HepG2 (cell line): ENCODE results near the gene CALR. TPM values are rescaled to one million over a fixed set of nuclear protein-coding genes. Genes with fewer than 3 reads are reported as not detected.
A peak's percentile ranks its signal among the peaks of the same experiment; 100 is the strongest.

Experiments used
- ELF4 ChIP-seq: sonication (generic); formaldehyde crosslinking; IDR thresholded peaks from 2 replicates; pipeline ENCODE4 v1.5.0; 2020; ENCODE audit warnings: missing genetic modification reagents, mild to moderate bottlenecking, moderate library complexity, borderline replicate concordance
- FOXM1 ChIP-seq: sonication (generic); formaldehyde crosslinking; IDR thresholded peaks from 2 replicates; pipeline ENCODE4 v1.5.0; 2020; ENCODE audit warnings: missing genetic modification reagents
- FOXO4 ChIP-seq: sonication (generic); formaldehyde crosslinking; conservative IDR thresholded peaks from 2 replicates; pipeline ENCODE4 v1.8.1; 2023; ENCODE audit warnings: missing genetic modification reagents
- JDP2 ChIP-seq: sonication (generic); formaldehyde crosslinking; IDR thresholded peaks from 2 replicates; pipeline ENCODE4 v1.8.1; 2022; ENCODE audit warnings: missing genetic modification reagents, borderline replicate concordance
- NFE2L1 ChIP-seq: sonication (generic); formaldehyde crosslinking; IDR thresholded peaks from 2 replicates; pipeline ENCODE4 v1.4.0; 2020; ENCODE audit warnings: missing genetic modification reagents, mild to moderate bottlenecking, borderline replicate concordance
- NKX3-1 ChIP-seq: sonication (generic); formaldehyde crosslinking; IDR thresholded peaks from 2 replicates; pipeline ENCODE4 v1.5.0; 2020; ENCODE audit warnings: missing genetic modification reagents
- POLR2G ChIP-seq: fragments of 200-400 bp; formaldehyde crosslinking; IDR thresholded peaks from 2 replicates; pipeline ENCODE4 v1.6.1; 2018; ENCODE audit warnings: mild to moderate bottlenecking, low read depth, low read length, moderate library complexity
- SMAD9 ChIP-seq: sonication (generic); formaldehyde crosslinking; IDR thresholded peaks from 2 replicates; pipeline ENCODE4 v1.5.1; 2020; ENCODE audit warnings: mild to moderate bottlenecking, missing genetic modification reagents
- XRCC5 ChIP-seq: fragments of 200-400 bp; formaldehyde crosslinking; optimal IDR thresholded peaks from 2 replicates; pipeline ENCODE3; 2017; ENCODE audit warnings: mild to moderate bottlenecking, low read length
- ZBTB37 ChIP-seq: sonication (generic); formaldehyde crosslinking; IDR thresholded peaks from 2 replicates; pipeline ENCODE4 v1.4.0; 2020; ENCODE audit warnings: mild to moderate bottlenecking, missing genetic modification reagents
- ZBTB44 ChIP-seq: sonication (generic); formaldehyde crosslinking; IDR thresholded peaks from 2 replicates; pipeline ENCODE4 v1.4.0; 2020; ENCODE audit warnings: missing genetic modification reagents
- ZC3H4 ChIP-seq: sonication (generic); formaldehyde crosslinking; IDR thresholded peaks from 2 replicates; pipeline ENCODE4 v1.4.0; 2020; ENCODE audit warnings: missing genetic modification reagents, borderline replicate concordance
- ZFP41 ChIP-seq: sonication (generic); formaldehyde crosslinking; IDR thresholded peaks from 2 replicates; pipeline ENCODE4 v1.4.0; 2020; ENCODE audit warnings: mild to moderate bottlenecking, missing genetic modification reagents, borderline replicate concordance
- ZNF296 ChIP-seq: sonication (generic); formaldehyde crosslinking; conservative IDR thresholded peaks from 2 replicates; pipeline ENCODE4 v1.5.0; 2020; ENCODE audit warnings: mild to moderate bottlenecking, missing genetic modification reagents
- ZNF367 ChIP-seq: sonication (generic); formaldehyde crosslinking; IDR thresholded peaks from 2 replicates; pipeline ENCODE4 v1.4.0; 2020; ENCODE audit warnings: missing genetic modification reagents, borderline replicate concordance
- ZNF446 ChIP-seq: sonication (generic); formaldehyde crosslinking; IDR thresholded peaks from 2 replicates; pipeline ENCODE4 v1.5.0; 2020; ENCODE audit warnings: mild to moderate bottlenecking, missing genetic modification reagents
- ZNF547 ChIP-seq: sonication (generic); formaldehyde crosslinking; IDR thresholded peaks from 2 replicates; pipeline ENCODE4 v1.5.1; 2020; ENCODE audit warnings: mild to moderate bottlenecking, missing genetic modification reagents
- ZNF572 ChIP-seq: sonication (generic); formaldehyde crosslinking; IDR thresholded peaks from 2 replicates; pipeline ENCODE4 v1.5.1; 2020; ENCODE audit warnings: mild to moderate bottlenecking, missing genetic modification reagents
- ZNF605 ChIP-seq: sonication (generic); formaldehyde crosslinking; IDR thresholded peaks from 2 replicates; pipeline ENCODE4 v1.8.0; 2022; ENCODE audit warnings: mild to moderate bottlenecking, missing genetic modification reagents
- ZNF777 ChIP-seq: sonication (generic); formaldehyde crosslinking; IDR thresholded peaks from 2 replicates; pipeline ENCODE4 v1.4.0; 2020; ENCODE audit warnings: missing genetic modification reagents
- polyA plus RNA-seq, 8 experiments: library from polyadenylated mRNA; depleted of rRNA in 3 of 8; stranded (reverse) in 7 of 8; unstranded in 1 of 8; fragments of >200 nt; fragmentation: Illumina TruSeq in 4 of 8; extraction: Trizol in 4 of 8; gene quantifications; 2 replicates each; pipeline versions ENCODE4 v1.2.1 to v1.2.3, GENCODE V29; 2011 to 2016; ENCODE audit warnings: low read depth in 4 of 8, missing spikeins in 1 of 8, mixed read lengths in 1 of 8; ENCODE audit not compliant: insufficient read depth in 1 of 8
- total RNA-seq, 5 experiments: library from RNA; depleted of rRNA; stranded (reverse); fragments of >200 nt; fragmentation: Illumina TruSeq; extraction: Trizol; gene quantifications; 2 replicates each; pipeline ENCODE4 v1.2.3, GENCODE V29; 2016; ENCODE audit warnings: low read depth in 1 of 5
- TF ChIP-seq, protein P1 (sequence below): sonication (generic); formaldehyde crosslinking; IDR thresholded peaks from 2 replicates; pipeline ENCODE4 v1.5.0; 2020; ENCODE audit warnings: mild to moderate bottlenecking, missing genetic modification reagents
- TF ChIP-seq, protein P2 (sequence below): sonication (generic); formaldehyde crosslinking; IDR thresholded peaks from 2 replicates; pipeline ENCODE4 v1.5.1; 2020; ENCODE audit warnings: mild to moderate bottlenecking, missing genetic modification reagents, borderline replicate concordance

Gene CALR
- total and polyA plus RNA-seq, 2 of the 13 experiments (the other 11 are each of a cell fraction or from before 2014, with no cell fraction given), result 898 to 934 TPM

DNA sequence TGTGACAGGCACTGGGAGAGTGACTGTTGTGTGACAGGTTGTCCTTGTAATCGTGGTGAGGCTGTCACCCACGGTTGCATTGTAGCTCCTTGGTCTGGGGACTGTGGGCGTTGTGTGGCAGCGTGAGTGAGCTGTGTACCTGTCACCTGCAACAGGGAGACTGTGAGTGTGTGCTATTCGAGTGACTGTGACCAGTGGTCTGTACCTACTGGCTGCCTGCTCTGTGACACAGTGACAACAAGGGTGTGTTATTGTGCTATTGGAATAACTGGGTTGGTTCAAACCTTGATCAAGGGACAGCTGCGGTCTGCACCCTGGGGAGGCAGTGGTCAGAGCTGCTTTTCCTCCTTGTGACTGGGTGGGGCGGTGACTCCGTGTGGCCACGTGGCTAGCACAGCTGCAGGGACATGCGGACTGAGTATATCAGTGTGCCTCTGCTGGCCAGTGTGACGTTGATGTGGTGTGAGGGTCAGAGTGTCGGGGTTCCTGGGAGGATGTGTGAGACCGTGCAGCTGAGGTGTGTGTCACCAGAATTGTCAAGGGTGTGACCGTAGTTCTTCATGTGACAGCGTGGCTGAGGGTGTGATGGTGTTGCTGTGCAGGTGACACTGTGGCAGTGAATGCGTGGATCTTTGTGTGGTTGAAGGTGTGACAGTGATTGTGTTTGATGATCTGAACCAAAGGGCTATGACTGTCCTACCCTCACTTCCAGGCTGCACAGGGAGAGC is 46.8 kb downstream of the CALR start (continued):
- TF ChIP-seq ZBTB37, result no peak
- no peak for TF ChIP-seq ZNF572 (CRISPR knock-in tag)
- TF ChIP-seq, protein P1, sequence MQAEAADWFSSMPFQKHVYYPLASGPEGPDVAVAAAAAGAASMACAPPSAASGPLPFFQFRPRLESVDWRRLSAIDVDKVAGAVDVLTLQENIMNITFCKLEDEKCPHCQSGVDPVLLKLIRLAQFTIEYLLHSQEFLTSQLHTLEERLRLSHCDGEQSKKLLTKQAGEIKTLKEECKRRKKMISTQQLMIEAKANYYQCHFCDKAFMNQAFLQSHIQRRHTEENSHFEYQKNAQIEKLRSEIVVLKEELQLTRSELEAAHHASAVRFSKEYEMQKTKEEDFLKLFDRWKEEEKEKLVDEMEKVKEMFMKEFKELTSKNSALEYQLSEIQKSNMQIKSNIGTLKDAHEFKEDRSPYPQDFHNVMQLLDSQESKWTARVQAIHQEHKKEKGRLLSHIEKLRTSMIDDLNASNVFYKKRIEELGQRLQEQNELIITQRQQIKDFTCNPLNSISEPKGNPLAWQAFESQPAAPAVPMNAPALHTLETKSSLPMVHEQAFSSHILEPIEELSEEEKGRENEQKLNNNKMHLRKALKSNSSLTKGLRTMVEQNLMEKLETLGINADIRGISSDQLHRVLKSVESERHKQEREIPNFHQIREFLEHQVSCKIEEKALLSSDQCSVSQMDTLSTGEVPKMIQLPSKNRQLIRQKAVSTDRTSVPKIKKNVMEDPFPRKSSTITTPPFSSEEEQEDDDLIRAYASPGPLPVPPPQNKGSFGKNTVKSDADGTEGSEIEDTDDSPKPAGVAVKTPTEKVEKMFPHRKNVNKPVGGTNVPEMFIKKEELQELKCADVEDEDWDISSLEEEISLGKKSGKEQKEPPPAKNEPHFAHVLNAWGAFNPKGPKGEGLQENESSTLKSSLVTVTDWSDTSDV, result no peak
- no peak for TF ChIP-seq ZNF777
- no peak for TF ChIP-seq ZNF446 (CRISPR knock-in tag)
- TF ChIP-seq ZNF605, result no peak
- TF ChIP-seq POLR2G, result no peak
- TF ChIP-seq, protein P2, sequence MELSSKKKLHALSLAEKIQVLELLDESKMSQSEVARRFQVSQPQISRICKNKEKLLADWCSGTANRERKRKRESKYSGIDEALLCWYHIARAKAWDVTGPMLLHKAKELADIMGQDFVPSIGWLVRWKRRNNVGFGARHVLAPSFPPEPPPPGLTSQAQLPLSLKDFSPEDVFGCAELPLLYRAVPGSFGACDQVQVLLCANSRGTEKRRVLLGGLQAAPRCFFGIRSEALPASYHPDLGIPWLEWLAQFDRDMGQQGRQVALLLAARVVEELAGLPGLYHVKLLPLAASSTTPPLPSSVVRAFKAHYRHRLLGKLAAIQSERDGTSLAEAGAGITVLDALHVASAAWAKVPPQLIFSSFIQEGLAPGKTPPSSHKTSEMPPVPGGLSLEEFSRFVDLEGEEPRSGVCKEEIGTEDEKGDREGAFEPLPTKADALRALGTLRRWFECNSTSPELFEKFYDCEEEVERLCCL, result 0 out of 2 replicates have a peak, but pooled peaks have one; percentile 73
- TF ChIP-seq XRCC5, result peak; percentile 3
- no peak for TF ChIP-seq ZNF367 (CRISPR knock-in tag)
- no peak for TF ChIP-seq FOXM1 (CRISPR knock-in tag)
- 0 out of 2 replicates have a peak, but pooled peaks have one; percentile 45 for TF ChIP-seq ZFP41 (CRISPR knock-in tag)
- TF ChIP-seq ZBTB44, result no peak
- TF ChIP-seq ZNF296, result no peak
- no peak for TF ChIP-seq ZNF547 (CRISPR knock-in tag)
- TF ChIP-seq FOXO4, result no peak
- TF ChIP-seq JDP2 (CRISPR knock-in tag), result no peak; the same call in 1 of the 2 replicates
- no peak for TF ChIP-seq NFE2L1 (CRISPR knock-in tag)
- TF ChIP-seq NKX3-1 (CRISPR knock-in tag), result no peak
- no peak for TF ChIP-seq ELF4 (CRISPR knock-in tag)
- no peak for TF ChIP-seq ZC3H4 (CRISPR knock-in tag)
- TF ChIP-seq SMAD9, result no peak
